Lower leg skin (tissue), 4 donors: ENCODE data around the gene CFL2. TPM values are rescaled to one million over a fixed set of nuclear protein-coding genes. Genes with fewer than 3 reads are reported as not detected.

Experiments
- DNase-seq, 2 donors: peaks; one replicate each; pipeline ENCODE4 v3.0.0-alpha.2; 2019; ENCODE audit warnings: low spot score in 2 of 2
- H3K4me3 ChIP-seq: fragments of 200-600 bp; sonication (generic); 2 replicates; pipeline ENCODE4 v1.5.1; 2017; ENCODE audit warnings: mild to moderate bottlenecking, low read depth; ENCODE audit not compliant: poor library complexity, severe bottlenecking
- CTCF ChIP-seq, 3 donors: fragments of 450-650 bp; IDR thresholded peaks; one replicate each; pipeline ENCODE4 v1.5.1; 2016; ENCODE audit warnings: antibody characterized with exemption in 3 of 3, mild to moderate bottlenecking in 3 of 3, moderate library complexity in 2 of 3
- POLR2A ChIP-seq, 2 donors: fragments of 450-650 bp; IDR thresholded peaks; one replicate each; pipeline ENCODE4 v1.6.1; 2016 to 2017; ENCODE audit warnings: antibody characterized with exemption in 2 of 2, mild to moderate bottlenecking in 1 of 2, moderate library complexity in 1 of 2
- WGBS, 2 donors: methylation state at CpG; one replicate each; pipeline ENCODE4 v1.1.5; 2018; 5-methylcytosine and 5-hydroxymethylcytosine counted together
- intact Hi-C: fragments of 100-400 bp; cut with DNase I; formaldehyde crosslinking; loops from one replicate; pipeline ENCODE4 v1.15.0; 2023; ENCODE audit warnings: low total_unique reads
- total RNA-seq, 4 donors: library from RNA; depleted of rRNA; stranded (reverse); fragments of >200 nt; gene quantifications; one replicate each; pipeline ENCODE4 v1.1.0, GENCODE V29; 2016

Gene CFL2
- total RNA-seq, 4 donors from 2014 or later: 5.7 to 16.4 (median 9.1) TPM

DNA sequence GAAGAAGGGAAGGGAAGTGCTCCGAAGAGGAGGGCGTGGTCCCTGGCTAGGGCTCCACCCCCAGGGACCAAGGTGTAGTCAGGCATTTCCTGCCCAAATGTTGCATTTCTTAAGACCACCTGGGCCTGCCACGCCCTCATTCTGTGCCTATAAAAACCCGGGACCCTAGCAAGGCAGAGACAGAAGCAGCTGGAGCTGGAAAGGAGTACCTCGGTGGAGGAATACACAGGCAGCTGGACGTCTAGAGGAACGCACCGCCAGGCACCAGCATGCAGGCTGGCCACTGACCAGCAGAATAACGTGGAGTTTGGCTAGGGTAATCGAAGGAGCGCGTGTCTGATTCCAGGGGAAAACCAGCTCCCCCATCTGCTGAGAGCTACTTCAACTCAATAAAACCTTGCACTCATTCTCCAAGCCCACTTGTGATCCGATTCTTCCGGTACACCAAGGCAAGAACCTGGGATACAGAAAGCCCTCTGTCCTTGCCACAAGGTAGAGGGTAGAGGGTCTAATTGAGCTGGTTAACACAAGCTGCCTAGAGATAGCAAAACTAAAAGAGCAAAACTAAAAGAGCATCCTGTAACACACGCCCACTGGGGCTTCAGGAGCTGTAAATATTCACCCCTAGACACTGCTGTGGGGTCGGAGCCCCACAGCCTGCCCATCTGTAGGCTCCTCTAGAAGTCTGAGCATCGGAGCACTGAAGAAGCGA, 21.0 kb downstream of the CFL2 start:
- DNase-seq: no peak
- intact Hi-C loops: no loop called here
- H3K4me3 ChIP-seq: no peak overlapping the region
- TF ChIP-seq CTCF (IDR thresholded peaks at IDR 0.05): no peak
- no peak for TF ChIP-seq POLR2A (IDR thresholded peaks at IDR 0.05)
- 42 to 50% methylated on average over 18 of the region's 18 CpGs for WGBS, 2 donors

DNA sequence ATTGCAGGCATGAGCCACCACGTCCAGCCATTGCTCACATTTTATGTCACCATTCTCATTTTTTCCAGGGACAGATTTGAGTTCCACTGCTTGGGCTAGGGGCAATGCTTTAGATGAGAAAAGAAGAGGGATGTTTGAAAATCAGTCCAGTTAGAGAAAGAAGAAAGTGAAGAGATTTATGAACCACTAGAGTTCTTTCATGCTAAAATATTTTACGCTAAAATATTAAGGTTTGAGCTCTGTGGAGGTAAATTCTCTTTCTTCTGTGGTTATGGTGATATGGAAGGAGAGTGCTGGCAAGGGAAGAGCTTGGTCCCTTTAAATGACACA, 21.5 kb downstream of the CFL2 start:
- intact Hi-C loops: no loop called here
- H3K4me3 ChIP-seq: no peak overlapping the region
- DNase-seq: no peak
- TF ChIP-seq POLR2A (IDR thresholded peaks at IDR 0.05): no peak
- WGBS, 2 donors: 63 to 72% methylated on average over 2 of the region's 2 CpGs

DNA sequence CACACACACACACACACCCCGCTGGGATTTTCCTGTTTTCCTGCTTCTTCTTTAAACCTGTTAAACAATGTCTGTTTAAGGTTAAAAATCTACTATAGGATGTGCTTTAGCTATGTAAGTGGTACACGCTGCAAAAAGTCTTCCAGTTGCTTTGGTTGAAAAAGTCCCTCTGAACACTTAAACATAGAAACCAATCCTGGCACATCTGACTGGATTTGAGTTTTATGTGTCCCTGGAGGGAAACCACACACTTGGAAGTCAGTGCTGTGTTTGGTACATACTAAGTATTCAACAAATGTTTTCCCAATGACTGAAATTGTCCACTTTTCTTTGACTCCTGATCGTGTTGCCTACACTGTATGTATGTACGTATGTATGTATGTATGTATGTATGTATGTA, 22.0 kb downstream of the CFL2 start:
- TF ChIP-seq CTCF (IDR thresholded peaks at IDR 0.05): no peak
- no peak for TF ChIP-seq POLR2A (IDR thresholded peaks at IDR 0.05)
- intact Hi-C loops: no loop called here
- H3K4me3 ChIP-seq: no peak overlapping the region
- DNase-seq: no peak
- WGBS, 2 donors: 57 to 59% methylated on average over 4 of the region's 4 CpGs

DNA sequence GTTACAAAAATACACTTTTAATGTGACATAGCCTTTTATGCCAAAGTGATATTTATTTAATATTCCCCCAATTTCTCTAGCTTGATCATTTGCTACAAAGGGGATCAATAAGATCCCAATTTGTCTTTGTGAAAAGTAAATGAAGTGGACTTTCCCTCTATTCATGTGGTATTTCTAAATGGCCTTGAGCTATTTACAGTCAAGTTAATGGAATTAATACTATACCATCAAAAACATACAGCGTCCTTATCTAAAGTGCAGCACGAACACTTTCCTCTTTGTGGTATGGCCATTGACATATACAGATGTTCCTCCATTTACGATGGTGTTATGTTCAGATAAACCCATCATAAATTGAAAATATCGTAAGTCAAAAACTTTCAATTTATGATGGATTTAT, 23.2 kb downstream of the CFL2 start:
- H3K4me3 ChIP-seq: no peak overlapping the region
- DNase-seq: no peak
- intact Hi-C loops: no loop called here
- TF ChIP-seq CTCF (IDR thresholded peaks at IDR 0.05): no peak
- TF ChIP-seq POLR2A (IDR thresholded peaks at IDR 0.05): no peak
- 83 to 87% methylated on average over 4 of the region's 4 CpGs for WGBS, 2 donors

GRCh38 chr14:34688470-34689206, 25.8 kb downstream of the CFL2 start:
- WGBS, 2 donors: 87 to 90% methylated on average over 3 of the region's 3 CpGs
- no peak overlapping the region for H3K4me3 ChIP-seq
- no peak for TF ChIP-seq CTCF (IDR thresholded peaks at IDR 0.05)
- TF ChIP-seq POLR2A (IDR thresholded peaks at IDR 0.05): no peak
- no peak for DNase-seq
- intact Hi-C loops: no loop called here

DNA sequence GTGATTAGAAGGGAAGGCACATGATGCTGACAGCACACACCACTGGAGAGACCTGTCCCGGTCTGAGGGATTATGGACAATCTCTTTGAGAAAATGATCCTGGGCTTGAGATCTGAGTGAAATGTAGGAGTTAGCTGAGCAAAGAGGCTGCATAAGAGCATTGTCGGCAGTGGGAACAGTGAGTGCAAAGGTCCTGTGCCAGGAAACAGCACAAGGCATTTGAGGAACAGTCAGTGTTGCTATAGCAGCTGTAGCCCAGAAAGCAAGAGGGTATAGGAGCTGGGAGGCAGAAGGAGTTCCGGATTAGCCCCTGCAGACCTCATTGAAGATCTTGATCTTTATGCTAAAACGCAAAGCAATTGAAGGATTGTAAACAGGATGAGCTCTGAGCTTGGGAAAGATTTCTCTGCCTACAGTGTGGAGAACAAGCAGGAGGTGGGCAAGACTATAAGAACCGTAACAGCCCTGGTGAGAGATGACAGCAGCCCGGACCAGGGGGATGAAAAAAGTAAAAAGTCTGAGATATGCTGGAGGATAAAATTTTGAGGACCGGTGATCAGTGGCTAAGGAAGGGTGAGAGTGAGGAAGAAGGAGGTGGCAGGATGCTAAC, 28.5 kb downstream of the CFL2 start:
- H3K4me3 ChIP-seq: no peak overlapping the region
- DNase-seq: no peak
- intact Hi-C loops: no loop called here
- 76% methylated on average over 7 of the region's 7 CpGs for WGBS, 2 donors
- no peak for TF ChIP-seq CTCF (IDR thresholded peaks at IDR 0.05)
- no peak for TF ChIP-seq POLR2A (IDR thresholded peaks at IDR 0.05)
